ENCODE data around the gene RHD.
"Not testable (repeated sequence)": the region's sequence is repeated elsewhere in the genome, so short reads cannot be mapped to it uniquely, and the experiment has no call there.

The RHD gene

DNA sequence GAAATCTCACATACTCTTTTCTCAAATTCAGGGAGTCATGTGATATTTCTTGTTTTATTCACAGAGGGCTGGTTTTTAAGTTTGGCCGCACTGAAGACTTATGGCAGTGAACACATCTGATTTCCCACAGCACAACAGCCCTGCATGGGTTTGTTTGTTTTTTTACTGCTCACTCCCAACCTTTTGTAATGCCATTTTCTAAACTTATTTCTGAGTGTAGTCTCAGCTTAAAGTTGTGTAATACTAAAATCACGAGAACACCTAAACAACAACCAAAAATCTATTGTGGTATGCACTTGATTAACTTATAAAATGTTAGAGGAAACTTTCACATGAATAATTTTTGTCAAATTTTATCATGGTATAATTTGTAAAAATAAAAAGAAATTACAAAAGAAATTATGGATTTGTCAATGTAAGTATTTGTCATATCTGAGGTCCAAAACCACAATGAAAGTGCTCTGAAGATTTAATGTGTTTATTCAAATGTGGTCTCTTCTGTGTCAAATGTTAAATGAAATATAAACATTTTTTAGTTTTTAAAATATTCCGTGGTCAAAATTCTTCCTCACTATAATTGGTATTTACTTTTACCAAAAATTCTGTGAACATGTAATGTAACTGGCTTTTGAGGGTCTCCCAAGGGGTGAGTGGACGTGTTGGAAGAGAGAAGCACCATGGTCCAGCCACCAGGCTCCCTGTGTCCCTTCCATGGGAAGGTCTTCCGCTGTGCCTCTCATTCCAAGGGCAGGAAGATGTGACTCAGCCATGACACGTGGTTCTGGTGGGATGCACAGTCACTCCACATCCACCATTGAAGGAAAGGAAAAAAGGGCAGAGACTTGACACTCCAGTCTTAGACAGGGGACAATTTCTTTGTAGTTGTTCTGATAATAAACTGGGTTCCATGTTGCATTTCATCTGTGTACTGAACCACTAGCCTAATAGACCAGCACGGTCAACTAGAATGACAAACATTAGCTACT lies 88.6 kb downstream of the RHD start:
- DNase-seq, result no peak

GRCh38 chr1:25361901-25362300 lies 89.6 kb downstream of the RHD start:
- DNase-seq, result no peak

- not testable (repeated sequence) for DNase-seq
These were observed 90.6 kb downstream of the RHD start for GRCh38 chr1:25362634-25363559.

GRCh38 chr1:25369241-25369640 lies 96.9 kb downstream of the RHD start:
- no peak for DNase-seq

DNA sequence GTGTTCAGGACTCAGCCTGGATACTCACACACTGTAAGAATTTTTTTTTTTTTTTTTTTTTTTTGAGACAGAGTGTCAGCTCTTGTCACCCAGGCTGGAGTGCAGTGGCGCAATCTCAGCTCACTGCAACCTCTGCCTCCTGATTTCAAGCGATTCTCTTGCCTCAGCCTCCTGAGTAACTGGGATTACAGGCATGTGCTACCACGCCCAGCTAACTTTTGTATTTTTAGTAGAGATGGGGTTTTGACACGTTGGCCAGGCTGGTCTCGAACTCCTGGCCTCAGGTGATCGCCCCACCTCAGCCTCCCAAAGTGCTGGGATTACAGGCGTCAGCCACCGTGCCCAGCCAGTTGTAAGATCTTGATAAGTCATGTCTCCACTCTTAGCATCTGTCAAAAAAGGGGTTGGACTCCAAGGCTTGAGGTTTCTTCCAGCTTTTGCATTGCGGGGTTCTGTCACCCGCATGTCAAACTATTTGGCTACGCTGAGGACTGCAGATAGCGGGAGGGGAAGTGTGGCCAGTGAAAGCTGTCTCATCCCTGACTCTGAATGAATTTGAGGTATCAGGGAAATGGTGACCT lies 97.5 kb downstream of the RHD start:
- not testable (repeated sequence) for DNase-seq

GRCh38 chr1:25371757-25372156 lies 99.4 kb downstream of the RHD start:
- not testable (repeated sequence) for DNase-seq

DNA sequence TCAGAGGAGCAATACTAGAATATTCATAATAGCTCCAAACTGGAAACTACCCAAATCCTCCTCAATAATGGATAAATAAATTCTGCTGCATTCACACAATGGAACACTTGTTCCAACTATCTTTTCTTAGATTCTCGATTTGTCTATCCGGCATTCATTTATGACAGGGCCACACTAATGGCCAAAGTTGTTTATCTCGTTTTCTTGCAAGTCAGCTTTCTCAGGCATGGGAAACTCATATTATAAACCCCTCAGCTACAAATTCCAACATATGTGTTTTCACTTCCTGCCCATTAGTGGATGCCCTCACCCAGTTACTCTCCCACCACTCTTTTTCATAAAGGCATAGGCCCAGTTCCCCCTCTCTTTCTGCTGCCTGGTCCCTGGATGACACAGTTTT lies 106.1 kb downstream of the RHD start:
- not testable (repeated sequence) for DNase-seq
